HUES6 (cell line): Measurements from ENCODE around the gene BLVRA.
"Not testable (repeated sequence)": the region's sequence is repeated elsewhere in the genome, so short reads cannot be mapped to it uniquely, and the experiment has no call there.

ENCODE experiments used
- H3K27ac ChIP-seq: 2 replicates; pipeline ENCODE4 v1.7.0; 2013; ENCODE audit warnings: low read depth, mild to moderate bottlenecking, low read length, inconsistent platforms
- H3K27me3 ChIP-seq: 2 replicates; pipeline ENCODE4 v1.6.1; 2013; ENCODE audit warnings: low read length; ENCODE audit not compliant: control insufficient read depth, insufficient read depth
- H3K36me3 ChIP-seq: 2 replicates; pipeline ENCODE4 v1.6.1; 2013; ENCODE audit warnings: low read length; ENCODE audit not compliant: control insufficient read depth, insufficient read depth
- H3K4me1 ChIP-seq: 2 replicates; pipeline ENCODE4 v1.6.1; 2013; ENCODE audit warnings: low read length; ENCODE audit not compliant: control insufficient read depth, insufficient read depth
- H3K4me3 ChIP-seq: 2 replicates; pipeline ENCODE4 v1.5.1; 2013; ENCODE audit warnings: low read depth, low read length
- H3K9ac ChIP-seq: one replicate; pipeline ENCODE4 v1.6.1; 2013; ENCODE audit warnings: mild to moderate bottlenecking, low read length
- H3K9me3 ChIP-seq: 2 replicates; pipeline ENCODE4 v1.6.1; 2013; ENCODE audit warnings: low read depth, low read length; ENCODE audit not compliant: control insufficient read depth, insufficient read depth

The BLVRA gene

GRCh38 chr7:43771128-43771527 lies 12.6 kb downstream of the BLVRA start:
- Histone ChIP-seq H3K9me3 (no peaks in the 10 kb centered on the region), H3K27me3 (no peaks in the 10 kb centered on the region), H3K4me3 (no peak overlapping the region), H3K36me3 (peaks cover 7% of the 10 kb centered on the region), H3K4me1 (no peaks in the 10 kb centered on the region; the same call in 1 of the 2 replicates), H3K27ac (no peak overlapping the region), H3K9ac (no peak overlapping the region)

- Histone ChIP-seq H3K27ac (no peak overlapping the region), H3K27me3 (no peaks in the 10 kb centered on the region), H3K9me3 (no peaks in the 10 kb centered on the region), H3K36me3 (peaks cover 7% of the 10 kb centered on the region), H3K4me1 (no peaks in the 10 kb centered on the region; the same call in 1 of the 2 replicates), H3K9ac (no peak overlapping the region), H3K4me3 (no peak overlapping the region)
These were observed 13.1 kb downstream of the BLVRA start for GRCh38 chr7:43771573-43771972.

GRCh38 chr7:43773268-43773667 lies 14.8 kb downstream of the BLVRA start:
- H3K27me3 ChIP-seq, H3K27ac ChIP-seq, H3K4me3 ChIP-seq, H3K9me3 ChIP-seq, H3K9ac ChIP-seq, H3K4me1 ChIP-seq, H3K36me3 ChIP-seq: not testable (repeated sequence)

- H3K9me3 ChIP-seq, H3K36me3 ChIP-seq, H3K27ac ChIP-seq, H3K4me3 ChIP-seq, H3K4me1 ChIP-seq, H3K9ac ChIP-seq, H3K27me3 ChIP-seq: not testable (repeated sequence)
These were observed 16.8 kb downstream of the BLVRA start for GRCh38 chr7:43775255-43775654.

- not testable (repeated sequence) for H3K27me3 ChIP-seq, H3K9me3 ChIP-seq, H3K4me1 ChIP-seq, H3K27ac ChIP-seq, H3K36me3 ChIP-seq
- H3K4me3 ChIP-seq = peak overlapping the region; percentile 52; the same call in 1 of the 2 replicates
- peak overlapping the region; percentile 70 for H3K9ac ChIP-seq
These were observed 20.0 kb downstream of the BLVRA start for GRCh38 chr7:43778293-43779044.

GRCh38 chr7:43779045-43779812 lies 20.7 kb downstream of the BLVRA start:
- Histone ChIP-seq H3K36me3 (no peaks in the 10 kb centered on the region), H3K9me3 (no peaks in the 10 kb centered on the region; the same call in 1 of the 2 replicates), H3K4me3 (peak overlapping the region; percentile 52; the same call in 1 of the 2 replicates), H3K27ac (no peak overlapping the region), H3K27me3 (no peaks in the 10 kb centered on the region), H3K9ac (peak overlapping the region; percentile 70), H3K4me1 (peaks cover 10% of the 10 kb centered on the region; the same call in 1 of the 2 replicates)

- H3K4me1 ChIP-seq = peaks cover 11% of the 10 kb centered on the region; the same call in 1 of the 2 replicates
- H3K9ac ChIP-seq = no peak overlapping the region
- no peak overlapping the region for H3K27ac ChIP-seq
- H3K36me3 ChIP-seq = no peaks in the 10 kb centered on the region
- no peaks in the 10 kb centered on the region; the same call in 1 of the 2 replicates for H3K9me3 ChIP-seq
- no peak overlapping the region for H3K4me3 ChIP-seq
- no peaks in the 10 kb centered on the region for H3K27me3 ChIP-seq
These were observed 23.5 kb downstream of the BLVRA start for GRCh38 chr7:43781726-43782607.

- H3K4me3 ChIP-seq = no peak overlapping the region
- peaks cover 11% of the 10 kb centered on the region; the same call in 1 of the 2 replicates for H3K4me1 ChIP-seq
- no peak overlapping the region for H3K27ac ChIP-seq
- H3K9ac ChIP-seq = no peak overlapping the region
- no peaks in the 10 kb centered on the region for H3K27me3 ChIP-seq
- H3K9me3 ChIP-seq = no peaks in the 10 kb centered on the region; the same call in 1 of the 2 replicates
- H3K36me3 ChIP-seq = 0 out of 2 replicates have a peak, but pooled peaks cover 3% of the 10 kb centered on the region
These were observed 24.5 kb downstream of the BLVRA start for GRCh38 chr7:43782768-43783555.

- Histone ChIP-seq H3K27me3 (no peaks in the 10 kb centered on the region), H3K4me3 (no peak overlapping the region), H3K27ac (no peak overlapping the region), H3K4me1 (peaks cover 9% of the 10 kb centered on the region; the same call in 1 of the 2 replicates), H3K36me3 (peaks cover 9% of the 10 kb centered on the region; the same call in 1 of the 2 replicates), H3K9me3 (no peaks in the 10 kb centered on the region; the same call in 1 of the 2 replicates), H3K9ac (no peak overlapping the region)
These were observed 25.6 kb downstream of the BLVRA start for GRCh38 chr7:43784030-43784584.

GRCh38 chr7:43784585-43785087 lies 26.2 kb downstream of the BLVRA start:
- not testable (repeated sequence) for H3K9ac ChIP-seq, H3K27me3 ChIP-seq, H3K4me1 ChIP-seq, H3K27ac ChIP-seq, H3K9me3 ChIP-seq, H3K4me3 ChIP-seq
- H3K36me3 ChIP-seq = peaks cover 12% of the 10 kb centered on the region; the same call in 1 of the 2 replicates
